PC-3 (cell line): ENCODE results near the gene RIT2.

Experiments
- EZH2 ChIP-seq: fragments of 300-600 bp; sonication (generic); IDR thresholded peaks from one replicate; pipeline ENCODE4 v1.6.1; 2017; ENCODE audit warnings: antibody characterized with exemption, mild to moderate bottlenecking, low read length; ENCODE audit not compliant: unreplicated experiment
- TF ChIP-seq, protein P1 (sequence below): fragments of 300-600 bp; sonication (generic); conservative IDR thresholded peaks from 2 replicates; pipeline ENCODE4 v1.5.1; 2017; ENCODE audit warnings: antibody characterized with exemption, low read depth, mild to moderate bottlenecking, low read length

DNA sequence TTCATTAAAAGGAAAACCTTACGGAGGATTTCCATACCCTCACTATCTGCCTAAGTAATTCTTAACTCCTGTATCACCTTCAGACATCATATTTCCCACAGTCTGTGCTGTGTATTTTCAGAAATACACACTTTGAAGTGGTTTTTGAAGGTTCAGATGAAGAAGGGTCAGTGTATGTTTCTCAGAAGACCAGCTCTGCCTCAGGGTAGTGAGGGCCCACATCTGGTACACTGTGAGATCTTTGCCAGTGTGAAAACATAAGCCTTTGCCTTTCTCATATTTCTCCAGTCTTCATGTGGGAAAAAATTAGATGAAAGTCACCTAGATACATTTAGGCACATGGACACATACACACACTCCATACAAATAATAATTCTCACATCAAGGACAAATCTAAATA is 408.4 kb downstream of the RIT2 start:
- TF ChIP-seq, protein P1, sequence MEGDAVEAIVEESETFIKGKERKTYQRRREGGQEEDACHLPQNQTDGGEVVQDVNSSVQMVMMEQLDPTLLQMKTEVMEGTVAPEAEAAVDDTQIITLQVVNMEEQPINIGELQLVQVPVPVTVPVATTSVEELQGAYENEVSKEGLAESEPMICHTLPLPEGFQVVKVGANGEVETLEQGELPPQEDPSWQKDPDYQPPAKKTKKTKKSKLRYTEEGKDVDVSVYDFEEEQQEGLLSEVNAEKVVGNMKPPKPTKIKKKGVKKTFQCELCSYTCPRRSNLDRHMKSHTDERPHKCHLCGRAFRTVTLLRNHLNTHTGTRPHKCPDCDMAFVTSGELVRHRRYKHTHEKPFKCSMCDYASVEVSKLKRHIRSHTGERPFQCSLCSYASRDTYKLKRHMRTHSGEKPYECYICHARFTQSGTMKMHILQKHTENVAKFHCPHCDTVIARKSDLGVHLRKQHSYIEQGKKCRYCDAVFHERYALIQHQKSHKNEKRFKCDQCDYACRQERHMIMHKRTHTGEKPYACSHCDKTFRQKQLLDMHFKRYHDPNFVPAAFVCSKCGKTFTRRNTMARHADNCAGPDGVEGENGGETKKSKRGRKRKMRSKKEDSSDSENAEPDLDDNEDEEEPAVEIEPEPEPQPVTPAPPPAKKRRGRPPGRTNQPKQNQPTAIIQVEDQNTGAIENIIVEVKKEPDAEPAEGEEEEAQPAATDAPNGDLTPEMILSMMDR = no peak
- no peak for TF ChIP-seq EZH2
